Activated T-cell treated with anti-CD3 and anti-CD28 coated beads, Interleukin-2, amount 50 U/mL, for 72 hours (primary cell): ENCODE results near the gene ABHD12. TPM values are rescaled to one million over a fixed set of nuclear protein-coding genes. Genes with fewer than 3 reads are reported as not detected.

ENCODE experiments used
- ATAC-seq, 2 donors: fragments of 150-1000 bp; cut with Tn5 transposase; replicated peaks in 1 of 2; 2 replicates each; pipeline ENCODE4 v1.10.0; 2021; ENCODE audit warnings: moderate library complexity in 2 of 2, mild to moderate bottlenecking in 1 of 2
- DNase-seq, 2 donors: peaks; one replicate each; pipeline ENCODE4 v3.0.0; 2021 to 2022; ENCODE audit warnings: mixed read lengths in 1 of 2
- H3K27ac Mint-ChIP-seq: one replicate; pipeline ENCODE4 v1.8.0; 2022; ENCODE audit warnings: mild to moderate bottlenecking, moderate library complexity, mixed read lengths
- H3K27me3 Mint-ChIP-seq: one replicate; pipeline ENCODE4 v1.8.0; 2022; ENCODE audit warnings: low read depth, mixed read lengths
- H3K36me3 Mint-ChIP-seq, 2 donors: one replicate each; pipeline ENCODE4 v1.8.0; 2022; ENCODE audit warnings: mixed read lengths in 2 of 2, mild to moderate bottlenecking in 1 of 2; ENCODE audit not compliant: insufficient read depth in 2 of 2
- H3K4me1 Mint-ChIP-seq: one replicate; pipeline ENCODE4 v1.8.0; 2022; ENCODE audit warnings: low read depth, mixed read lengths
- H3K4me3 Mint-ChIP-seq, 2 donors: one replicate each; pipeline ENCODE4 v1.8.0; 2022; ENCODE audit warnings: mild to moderate bottlenecking in 2 of 2, mixed read lengths in 2 of 2, moderate library complexity in 2 of 2
- H3K9me3 Mint-ChIP-seq, 2 donors: one replicate each; pipeline ENCODE4 v1.8.0; 2022; ENCODE audit warnings: mixed read lengths in 2 of 2
- total RNA-seq, 2 donors: library from RNA; stranded (reverse); gene quantifications; one replicate each; pipeline ENCODE4 v1.2.3, GENCODE V29; 2022

The ABHD12 gene
- total RNA-seq, 2 donors from 2014 or later, result 25.5 to 26.5 TPM

DNA sequence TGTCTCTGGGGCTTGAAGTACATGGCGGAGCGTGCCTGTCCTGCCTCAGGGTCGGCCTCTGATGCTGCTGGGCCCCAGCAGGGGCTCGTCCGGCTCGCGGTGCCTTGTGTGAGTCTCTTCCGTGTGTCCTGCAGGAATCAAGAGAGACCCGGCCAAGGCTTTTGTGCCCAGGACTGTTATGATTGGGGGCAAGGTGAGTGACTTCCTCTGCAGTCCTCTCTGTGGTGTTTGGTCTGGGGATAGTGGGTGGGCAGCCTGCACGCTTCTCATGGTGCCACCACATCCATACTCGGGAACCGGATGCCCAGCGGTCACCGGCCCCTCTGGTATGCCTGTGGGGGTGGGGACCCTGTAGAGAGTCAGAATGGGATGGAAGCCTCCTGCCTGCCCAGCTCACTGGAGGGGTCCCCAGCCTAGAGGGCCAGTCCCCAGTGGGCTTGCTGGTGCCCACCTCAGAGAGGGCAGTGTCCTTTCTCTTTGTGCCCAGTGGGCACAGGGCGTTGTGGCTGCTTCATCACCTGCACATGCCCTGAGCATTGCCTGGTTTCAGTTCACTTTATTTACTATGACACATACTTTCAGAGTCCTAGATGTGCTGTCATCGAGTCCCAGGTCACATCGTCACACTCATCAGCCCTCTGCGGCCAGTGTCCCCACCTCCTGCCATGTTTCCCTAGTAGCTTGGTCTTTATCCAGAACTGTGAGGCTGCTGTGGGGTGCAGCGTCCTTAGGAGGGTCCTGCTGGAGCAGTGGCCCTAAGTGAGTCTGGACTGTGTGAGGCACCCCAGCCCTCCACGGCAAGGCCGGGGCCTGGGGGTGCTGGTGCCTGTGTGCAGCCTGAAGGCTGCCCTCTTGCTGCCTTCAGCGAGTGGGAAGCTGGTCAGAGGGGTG, 102.1 kb downstream of the ABHD12 start:
- no peaks in the 10 kb centered on the region for H3K27me3 Mint-ChIP-seq

DNA sequence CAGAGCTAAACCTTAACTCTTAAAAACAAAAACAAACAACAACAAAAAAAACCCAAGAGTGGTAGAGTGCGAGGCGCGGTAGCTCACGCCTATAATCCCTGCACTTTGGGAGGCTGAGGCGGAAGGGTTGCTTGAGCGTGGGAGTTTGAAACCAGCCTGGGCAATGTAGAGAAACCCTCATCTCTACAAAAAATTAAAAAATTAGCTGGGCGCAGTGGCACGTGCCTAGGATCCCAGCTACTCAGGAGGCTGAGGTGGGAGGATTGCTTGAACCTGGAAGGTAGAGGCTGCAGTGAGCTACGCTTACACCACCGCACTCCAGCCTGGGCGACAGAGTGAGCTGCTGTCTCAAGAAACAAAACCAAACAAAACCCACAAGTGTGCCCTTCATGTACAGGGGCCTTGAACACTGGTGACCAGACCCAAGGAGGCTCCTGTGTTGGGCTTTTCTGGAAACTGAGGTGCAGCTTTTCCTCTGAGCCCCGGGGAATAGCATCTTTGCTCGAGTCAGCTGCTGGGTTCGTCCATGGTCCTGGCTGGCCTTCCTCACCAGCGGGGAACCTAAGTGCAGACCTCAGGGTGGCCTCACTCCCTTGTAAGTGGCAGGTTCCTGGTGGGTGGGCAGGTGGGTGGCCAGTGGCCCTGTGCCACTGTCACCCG, 102.9 kb downstream of the ABHD12 start:
- Mint-ChIP-seq H3K27ac (no peak overlapping the region), H3K4me3 (no peak overlapping the region), H3K27me3 (no peaks in the 10 kb centered on the region), H3K9me3 (no peaks in the 10 kb centered on the region), H3K36me3 (peaks cover 4 to 5% of the 10 kb centered on the region in 2 donors), H3K4me1 (no peaks in the 10 kb centered on the region)
- no peak for ATAC-seq
- no peak for DNase-seq

More for the DNA sequence above, 102.1 kb downstream of the ABHD12 start:
- Mint-ChIP-seq H3K9me3 (no peaks in the 10 kb centered on the region), H3K36me3 (peaks cover 4 to 5% of the 10 kb centered on the region in 2 donors), H3K27ac (peak overlapping the region; percentile 46), H3K4me1 (no peaks in the 10 kb centered on the region), H3K4me3 (no peak overlapping the region)
- DNase-seq (no peak), ATAC-seq (peak; percentile 36 to 63)

DNA sequence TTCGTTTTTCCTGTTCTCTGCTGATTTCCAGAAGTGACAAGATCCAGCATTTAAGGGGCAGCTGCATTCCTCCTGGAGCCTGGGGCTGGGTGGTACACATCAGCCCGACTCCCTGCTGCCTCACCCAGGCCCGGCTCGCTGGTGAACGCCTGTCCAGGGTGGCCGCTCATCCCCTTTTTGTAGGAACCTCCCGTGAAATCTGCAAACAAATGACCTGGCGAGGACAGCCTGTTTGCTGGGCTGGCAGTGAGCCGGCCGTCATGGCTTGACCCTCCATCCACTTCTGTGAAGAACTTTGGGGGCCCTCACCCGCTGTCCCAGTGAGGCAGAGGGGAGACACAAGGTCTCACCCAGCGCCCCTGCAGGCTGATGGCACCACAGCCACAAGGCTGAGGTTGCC, 103.7 kb downstream of the ABHD12 start:
- no peaks in the 10 kb centered on the region for H3K4me1 Mint-ChIP-seq
- H3K27ac Mint-ChIP-seq, result no peak overlapping the region
- H3K36me3 Mint-ChIP-seq, result peaks cover 4 to 5% of the 10 kb centered on the region in 2 donors
- no peak for ATAC-seq
- no peaks in the 10 kb centered on the region for H3K27me3 Mint-ChIP-seq
- H3K9me3 Mint-ChIP-seq, result no peaks in the 10 kb centered on the region
- no peak for DNase-seq
- H3K4me3 Mint-ChIP-seq, result no peak overlapping the region

DNA sequence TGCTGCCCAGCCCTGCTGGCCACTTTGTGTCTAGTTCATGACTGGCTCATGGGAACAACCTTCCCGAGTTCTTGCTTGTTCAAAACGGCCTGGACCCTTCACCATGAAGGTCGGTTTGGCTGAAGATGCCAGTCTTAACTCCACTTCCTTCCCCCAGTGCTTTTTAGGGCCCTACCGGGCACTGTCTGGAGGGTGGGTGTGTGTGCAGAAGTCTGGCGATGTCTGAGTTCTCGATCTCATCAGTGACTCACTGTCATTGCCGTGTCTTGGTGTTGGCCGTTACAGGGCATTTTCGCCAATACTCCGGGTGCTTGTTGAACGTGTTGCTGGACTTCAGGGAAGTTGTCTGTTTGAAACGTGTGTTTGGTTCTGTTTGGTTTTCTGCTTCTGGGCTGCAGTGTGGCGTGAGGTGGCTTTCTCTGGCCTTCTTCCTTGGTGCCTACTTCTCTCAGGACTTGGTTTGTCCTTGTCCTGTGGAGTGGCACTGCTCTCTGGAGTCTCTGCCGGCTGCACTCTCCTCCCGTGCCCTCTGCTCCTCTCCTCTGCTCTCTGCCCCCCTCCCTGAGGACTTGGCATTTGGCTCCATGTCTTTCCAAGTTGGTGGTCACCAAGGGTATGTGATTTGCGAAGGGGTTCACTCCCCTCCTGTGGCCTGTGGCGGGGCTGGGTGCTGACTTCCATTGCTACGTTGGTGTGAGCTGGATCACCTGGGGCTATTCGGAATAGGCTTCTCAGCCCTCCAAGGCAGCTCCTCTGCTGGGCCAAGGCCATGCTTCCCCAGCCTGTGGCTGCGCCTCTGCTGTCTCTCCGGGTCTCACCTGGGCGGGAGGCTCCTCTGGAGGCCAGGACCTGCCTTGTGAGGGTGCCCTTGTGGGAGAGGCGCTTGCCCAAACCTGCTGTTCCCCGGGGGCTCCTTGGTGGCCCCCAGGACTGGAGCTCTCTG, 104.5 kb downstream of the ABHD12 start:
- no peak overlapping the region for H3K4me3 Mint-ChIP-seq
- no peaks in the 10 kb centered on the region for H3K4me1 Mint-ChIP-seq
- H3K36me3 Mint-ChIP-seq, result peaks cover 4 to 5% of the 10 kb centered on the region in 2 donors
- no peak overlapping the region for H3K27ac Mint-ChIP-seq
- H3K9me3 Mint-ChIP-seq, result no peaks in the 10 kb centered on the region
- DNase-seq, result peak in 1 of 2 donors; percentile 0
- no peak for ATAC-seq
- no peaks in the 10 kb centered on the region for H3K27me3 Mint-ChIP-seq

DNA sequence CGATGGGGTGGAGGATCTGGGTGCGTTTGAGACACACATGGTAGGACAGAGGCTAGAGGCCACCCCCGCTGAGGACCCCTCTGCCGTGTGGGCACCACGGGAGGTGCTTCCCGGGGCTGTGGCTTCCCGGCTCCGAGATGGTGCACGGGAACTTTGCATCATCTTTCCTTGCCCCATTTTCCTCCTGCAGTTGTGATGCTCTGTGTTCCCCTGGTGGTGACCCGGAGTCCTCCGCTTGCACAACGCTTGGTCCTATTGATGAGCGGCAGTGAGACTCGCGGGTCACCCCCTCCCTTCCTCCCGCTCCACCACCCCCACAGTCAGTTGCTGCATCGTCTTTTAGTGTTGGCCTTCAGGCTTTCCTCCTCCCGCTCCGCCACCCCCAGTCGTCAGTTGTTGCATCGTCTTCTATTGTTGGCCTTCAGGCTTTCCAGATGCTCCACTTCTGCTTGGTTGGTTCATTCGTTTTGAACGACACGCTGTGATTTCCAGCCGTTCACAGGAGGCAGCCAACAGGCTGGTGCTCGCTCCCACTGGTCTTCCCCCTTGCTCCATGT, 105.5 kb downstream of the ABHD12 start:
- H3K4me1 Mint-ChIP-seq, result no peaks in the 10 kb centered on the region
- no peaks in the 10 kb centered on the region for H3K9me3 Mint-ChIP-seq
- ATAC-seq, result no peak
- peak in 1 of 2 donors; percentile 0 for DNase-seq
- peaks cover 5 to 7% of the 10 kb centered on the region in 2 donors for H3K36me3 Mint-ChIP-seq
- no peaks in the 10 kb centered on the region for H3K27me3 Mint-ChIP-seq
- no peak overlapping the region for H3K27ac Mint-ChIP-seq
- H3K4me3 Mint-ChIP-seq, result no peak overlapping the region

DNA sequence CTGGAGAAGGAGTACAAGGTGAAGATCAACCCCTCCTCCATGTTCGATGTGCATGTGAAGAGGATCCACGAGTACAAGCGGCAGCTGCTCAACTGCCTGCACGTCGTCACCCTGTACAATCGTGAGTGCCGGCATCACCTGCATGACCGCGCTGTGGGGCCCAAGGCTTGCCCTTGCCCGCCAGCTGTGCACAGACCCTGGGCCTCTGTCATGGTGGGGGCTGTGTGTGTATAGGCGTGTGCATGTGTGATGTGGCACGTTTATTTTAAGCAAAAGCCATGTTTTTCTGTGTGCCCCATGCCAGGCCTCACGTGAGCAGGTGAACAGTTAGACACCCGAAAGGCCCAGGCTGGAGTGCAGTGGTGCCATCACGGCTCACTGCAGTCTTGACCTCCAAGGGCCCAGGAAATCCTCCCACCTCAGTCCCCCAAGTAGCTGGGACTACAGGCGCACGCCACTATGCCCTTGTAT, 106.5 kb downstream of the ABHD12 start:
- Mint-ChIP-seq H3K27ac (peak overlapping the region; percentile 33), H3K27me3 (no peaks in the 10 kb centered on the region), H3K9me3 (no peaks in the 10 kb centered on the region), H3K36me3 (peaks cover 5 to 7% of the 10 kb centered on the region in 2 donors), H3K4me3 (no peak overlapping the region), H3K4me1 (no peaks in the 10 kb centered on the region)
- ATAC-seq (no peak), DNase-seq (peak in 1 of 2 donors; percentile 0)

DNA sequence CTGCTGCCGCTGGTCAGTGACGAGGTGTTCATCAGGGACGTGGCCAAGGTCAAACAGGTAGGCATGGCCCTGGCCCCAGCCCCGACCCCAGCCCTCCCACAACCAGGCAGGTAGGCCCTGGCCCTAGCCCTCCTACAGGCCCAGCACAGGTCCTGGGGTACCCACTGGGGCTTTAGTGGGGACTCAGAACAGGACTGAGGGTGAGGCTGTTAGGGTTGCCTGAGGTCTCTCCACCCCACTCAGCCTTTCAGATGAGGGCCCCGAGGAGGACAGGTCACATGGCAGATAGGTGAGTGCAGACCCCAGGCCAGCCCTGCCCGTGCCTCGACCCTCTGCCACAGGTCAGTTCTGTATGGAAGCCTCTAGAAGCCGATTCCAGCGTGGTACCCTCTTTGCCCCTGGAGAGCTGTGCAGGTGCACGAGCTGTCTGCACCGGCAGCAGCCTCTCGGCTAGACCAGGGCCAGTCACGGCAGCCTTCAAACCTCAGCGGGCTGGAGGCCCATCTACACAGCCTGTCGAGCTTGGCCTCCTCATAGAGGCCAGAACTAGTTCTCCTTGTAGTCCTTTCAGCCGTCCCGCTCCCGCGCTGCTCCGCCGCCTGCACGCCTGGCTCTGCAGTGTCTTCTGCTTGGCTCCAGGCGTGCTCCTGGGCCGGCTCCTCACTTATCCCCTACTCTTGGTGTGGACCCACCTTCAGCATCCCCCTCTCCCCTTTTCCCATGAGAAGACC, 107.2 kb downstream of the ABHD12 start:
- Mint-ChIP-seq H3K4me3 (no peak overlapping the region), H3K27ac (no peak overlapping the region), H3K36me3 (peaks cover 5 to 7% of the 10 kb centered on the region in 2 donors), H3K9me3 (no peaks in the 10 kb centered on the region), H3K27me3 (no peaks in the 10 kb centered on the region), H3K4me1 (no peaks in the 10 kb centered on the region)
- DNase-seq, result peak in 1 of 2 donors; percentile 0
- peak in 1 of 2 donors; percentile 14 for ATAC-seq

DNA sequence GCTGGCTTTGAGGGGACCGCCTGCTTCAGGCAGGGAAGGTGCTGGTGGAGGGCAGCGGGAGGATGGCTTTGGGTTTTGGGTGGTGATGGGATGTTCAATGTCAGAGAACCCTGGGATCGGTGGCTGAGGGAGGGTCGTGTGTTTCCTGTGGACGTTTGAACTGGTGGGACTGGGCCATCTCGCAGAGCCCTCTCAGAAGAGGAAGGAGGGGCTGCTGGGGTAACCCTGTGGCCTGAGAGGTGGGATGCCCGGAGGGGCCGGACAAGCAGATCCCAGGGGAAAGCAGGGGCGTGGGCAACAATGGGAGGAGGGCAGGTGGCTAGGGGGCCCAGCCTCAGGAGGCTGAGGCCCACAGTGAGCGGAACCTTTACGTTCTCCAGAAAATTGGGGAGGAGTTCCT, 107.8 kb downstream of the ABHD12 start:
- no peaks in the 10 kb centered on the region for H3K27me3 Mint-ChIP-seq
- ATAC-seq (no peak), DNase-seq (peak in 1 of 2 donors; percentile 0)
- H3K27ac Mint-ChIP-seq, result no peak overlapping the region
- no peak overlapping the region for H3K4me3 Mint-ChIP-seq
- no peaks in the 10 kb centered on the region for H3K9me3 Mint-ChIP-seq
- H3K36me3 Mint-ChIP-seq, result peaks cover 5 to 7% of the 10 kb centered on the region in 2 donors
- no peaks in the 10 kb centered on the region for H3K4me1 Mint-ChIP-seq

DNA sequence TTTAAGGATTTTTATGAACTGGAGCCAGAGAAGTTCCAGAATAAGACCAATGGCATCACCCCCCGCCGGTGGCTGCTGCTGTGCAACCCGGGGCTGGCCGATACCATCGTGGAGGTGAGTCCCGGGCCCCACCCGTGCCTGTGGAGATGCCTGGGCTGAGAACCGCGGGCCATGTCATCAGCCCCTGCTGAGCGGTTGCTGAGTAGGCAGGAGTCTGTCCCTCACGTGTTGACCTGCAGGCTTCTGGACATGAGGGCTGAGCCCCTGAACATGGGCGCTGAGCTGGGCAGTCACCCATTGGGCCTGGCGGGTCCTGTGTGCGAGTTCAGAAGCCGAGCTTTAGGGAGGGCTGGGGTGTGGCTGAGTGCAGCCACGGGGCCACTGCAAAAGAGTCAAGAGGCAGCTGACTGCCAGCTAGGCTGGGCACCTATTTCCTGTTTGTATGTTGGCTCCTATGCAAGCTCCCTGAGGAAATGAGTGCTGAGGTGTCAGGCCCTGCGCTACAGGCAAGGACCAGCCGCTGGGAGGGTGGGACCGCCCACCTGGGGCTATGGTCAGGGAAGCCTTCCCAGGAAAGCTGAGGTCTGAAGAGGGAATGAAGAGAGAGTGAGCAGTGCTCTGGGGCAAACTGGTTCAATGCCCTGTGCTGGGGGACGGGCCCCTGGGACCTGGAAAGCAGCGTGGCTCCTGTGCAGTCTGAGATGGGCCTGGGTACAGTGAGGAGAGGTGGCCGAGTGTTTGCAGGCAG, 108.4 kb downstream of the ABHD12 start:
- Mint-ChIP-seq H3K36me3 (peaks cover 3 to 7% of the 10 kb centered on the region in 2 donors), H3K27ac (no peak overlapping the region), H3K27me3 (no peaks in the 10 kb centered on the region), H3K4me1 (no peaks in the 10 kb centered on the region), H3K4me3 (no peak overlapping the region), H3K9me3 (no peaks in the 10 kb centered on the region)
- DNase-seq, result peak in 1 of 2 donors; percentile 0
- no peak for ATAC-seq

DNA sequence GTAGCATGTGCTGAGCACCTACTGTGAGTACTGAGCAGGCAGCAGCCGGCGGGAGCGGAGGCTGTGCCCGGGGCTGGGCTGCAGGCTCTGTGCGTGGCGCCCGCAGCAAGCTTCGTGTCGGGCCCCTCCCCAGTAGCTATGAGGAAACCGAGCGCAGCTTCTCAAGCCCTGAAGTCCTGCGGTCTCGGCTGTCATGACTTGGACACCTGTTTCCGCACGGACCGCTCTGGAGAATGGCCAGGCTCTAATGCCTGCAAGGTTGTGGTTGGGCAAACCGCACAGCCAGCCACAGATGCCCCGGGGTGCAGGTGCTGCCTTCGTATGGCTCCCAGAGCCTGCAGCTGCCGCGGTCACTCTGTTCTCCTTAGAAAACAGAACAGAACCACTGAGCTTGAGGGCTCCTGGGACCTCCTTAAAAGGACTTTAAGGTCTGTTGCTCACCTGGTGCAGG, 109.1 kb downstream of the ABHD12 start:
- no peaks in the 10 kb centered on the region for H3K27me3 Mint-ChIP-seq
- H3K9me3 Mint-ChIP-seq, result no peaks in the 10 kb centered on the region
- ATAC-seq, result no peak
- H3K36me3 Mint-ChIP-seq, result peaks cover 1 to 7% of the 10 kb centered on the region in 2 donors
- no peak overlapping the region for H3K4me3 Mint-ChIP-seq
- DNase-seq, result no peak
- H3K27ac Mint-ChIP-seq, result no peak overlapping the region
- no peaks in the 10 kb centered on the region for H3K4me1 Mint-ChIP-seq
